Measurements from ENCODE around the gene CAPZB.
A peak's percentile ranks its signal among the peaks of the same experiment; 100 is the strongest.

The CAPZB gene

DNA sequence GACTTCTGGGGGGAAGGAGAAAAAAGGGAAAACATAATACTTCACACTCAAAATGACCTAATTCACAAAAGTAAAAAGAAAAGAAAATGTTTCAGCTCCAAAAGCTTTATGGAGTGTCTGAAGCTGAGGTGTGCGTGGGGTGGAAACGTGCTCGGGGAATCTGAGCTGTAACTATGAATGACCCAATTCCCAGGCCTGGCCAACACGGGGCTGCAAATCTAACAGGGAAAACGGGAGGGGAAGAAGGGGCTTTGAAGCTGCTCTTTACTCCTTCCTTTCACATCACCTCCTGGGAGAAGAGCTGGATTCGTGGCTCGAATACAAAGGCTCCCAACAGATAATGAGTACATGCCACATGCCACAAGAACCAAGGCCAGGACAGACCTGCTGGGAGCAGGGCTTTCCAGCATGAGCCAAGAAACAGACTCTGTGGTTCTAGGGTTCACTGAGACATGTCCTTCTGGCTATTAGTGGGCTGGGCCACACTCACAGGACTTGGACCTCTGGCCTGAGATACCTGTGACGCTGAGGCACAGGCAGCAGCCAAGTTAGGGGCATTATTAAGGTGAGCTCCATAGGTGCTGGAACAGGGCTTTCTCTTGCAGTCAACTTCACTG is 121.7 kb downstream of the CAPZB start:
- DNase-seq = no peak

DNA sequence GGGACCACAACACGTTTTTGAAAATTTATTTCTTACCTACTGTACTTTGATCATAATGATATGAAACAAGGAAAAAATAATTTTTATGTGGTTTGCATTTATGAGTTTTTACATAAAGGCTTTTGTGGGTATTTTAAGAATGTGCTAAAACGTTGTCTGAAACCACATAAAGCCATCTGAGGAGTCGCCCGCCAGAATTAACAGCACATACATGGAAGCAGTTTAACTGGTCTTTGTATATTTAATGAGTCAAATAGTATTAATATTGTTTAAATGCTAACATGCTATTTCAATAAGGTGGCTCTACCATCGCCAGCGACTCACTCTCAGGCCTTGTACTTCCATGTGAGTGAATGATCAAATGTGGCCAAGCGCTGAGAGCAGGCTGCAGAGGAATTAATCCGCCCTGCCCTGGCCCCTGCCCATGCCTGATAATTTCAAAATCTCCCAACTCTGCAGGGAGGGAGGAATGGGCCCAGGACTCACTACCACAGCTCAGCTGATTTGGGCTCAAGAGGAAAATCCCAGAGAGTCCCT is 123.7 kb downstream of the CAPZB start:
- DNase-seq = no peak

DNA sequence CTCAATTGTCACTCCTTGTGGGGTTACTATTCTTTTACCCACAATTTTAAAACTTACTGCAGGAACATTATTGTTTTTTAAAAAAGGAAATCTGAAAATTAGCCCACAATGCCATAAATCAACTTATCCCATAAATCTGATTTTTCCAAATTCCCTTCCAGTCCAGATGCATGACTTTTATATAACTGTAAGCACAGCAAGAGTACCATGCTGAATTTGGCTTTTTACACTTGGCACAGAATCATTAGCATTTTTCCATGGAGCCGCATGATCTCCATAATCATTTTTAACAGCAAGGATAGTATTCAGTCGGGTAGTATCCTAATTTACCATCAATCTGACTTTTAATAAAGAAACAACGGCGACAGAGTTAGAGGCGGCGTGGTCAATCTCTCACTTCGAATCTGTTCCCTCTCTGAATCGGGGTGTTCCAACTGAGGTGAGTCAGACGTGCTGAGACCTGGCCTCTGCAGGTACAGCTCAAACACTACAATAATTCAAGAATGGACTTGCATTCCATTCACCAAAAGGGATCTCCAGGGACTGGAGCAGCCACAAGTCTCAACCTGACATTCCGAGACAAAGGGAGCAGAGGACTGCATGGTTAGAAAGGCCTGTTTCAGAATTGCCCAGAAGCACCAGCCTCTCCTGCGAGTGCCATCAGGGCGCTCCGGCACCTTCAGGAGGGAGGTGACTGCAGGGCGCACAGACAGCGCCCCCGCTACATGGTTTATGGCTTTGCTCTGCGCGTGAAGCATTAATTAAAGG is 124.3 kb downstream of the CAPZB start:
- no peak for DNase-seq

DNA sequence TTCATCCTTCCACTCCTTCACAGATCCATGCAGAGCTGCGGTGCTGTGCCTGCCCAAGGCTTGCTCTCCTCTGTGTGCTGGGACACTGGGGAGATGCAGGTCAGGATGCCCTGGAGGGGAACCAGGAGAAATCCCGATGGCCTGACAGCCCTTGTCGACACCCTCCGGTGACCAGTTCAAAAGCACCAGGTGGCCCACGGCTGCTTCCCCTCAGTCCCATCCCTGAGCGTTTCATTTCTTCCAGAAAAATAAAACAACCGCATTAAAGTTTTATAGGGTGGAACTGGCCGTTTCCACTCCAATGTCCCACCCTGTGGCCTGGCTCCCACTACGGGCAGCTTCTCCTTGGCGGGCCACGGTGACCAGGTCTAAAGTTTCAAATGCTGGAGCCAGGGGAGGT is 124.9 kb downstream of the CAPZB start:
- no peak for DNase-seq

DNA sequence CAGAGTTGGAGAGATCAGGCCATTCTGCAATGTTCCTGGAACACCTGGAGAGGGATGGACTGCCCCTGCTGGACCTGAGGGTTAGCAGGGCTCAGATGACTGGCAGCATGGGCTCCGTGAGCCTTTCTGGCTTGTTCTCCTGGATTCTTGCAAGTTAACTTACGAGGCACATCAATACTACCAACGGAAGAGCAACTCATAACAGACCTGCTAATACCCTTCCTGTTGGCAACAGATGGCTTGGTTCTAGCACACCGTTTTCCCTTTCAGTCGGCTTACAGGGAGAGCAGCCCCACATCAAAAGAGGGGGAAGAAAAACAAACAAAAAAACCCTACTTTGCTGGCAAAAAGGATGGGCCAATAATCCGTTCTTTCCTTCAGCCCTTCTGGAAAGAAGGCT is 125.3 kb downstream of the CAPZB start:
- peak in 1 of 2 experiments; percentile 28 for DNase-seq

DNA sequence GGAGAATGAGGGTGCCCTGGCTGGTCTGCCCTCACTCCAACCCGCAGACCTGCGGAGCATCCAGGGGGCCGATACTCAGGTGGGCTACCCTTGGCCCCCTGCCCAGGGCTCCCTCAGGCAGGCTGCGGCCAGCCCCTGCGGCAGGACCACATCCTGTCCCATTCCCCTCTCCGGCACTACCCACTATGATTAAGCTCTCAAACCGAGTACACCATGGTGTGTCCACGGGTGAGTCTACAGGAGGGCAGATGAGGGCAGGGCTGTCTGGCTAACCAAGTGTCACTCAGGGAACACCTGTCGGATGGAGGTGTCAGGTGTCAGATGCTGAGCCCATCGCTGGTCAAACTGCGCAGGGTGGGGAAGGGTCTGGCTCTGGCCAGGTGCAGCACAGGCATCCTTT is 126.0 kb downstream of the CAPZB start:
- DNase-seq = no peak

DNA sequence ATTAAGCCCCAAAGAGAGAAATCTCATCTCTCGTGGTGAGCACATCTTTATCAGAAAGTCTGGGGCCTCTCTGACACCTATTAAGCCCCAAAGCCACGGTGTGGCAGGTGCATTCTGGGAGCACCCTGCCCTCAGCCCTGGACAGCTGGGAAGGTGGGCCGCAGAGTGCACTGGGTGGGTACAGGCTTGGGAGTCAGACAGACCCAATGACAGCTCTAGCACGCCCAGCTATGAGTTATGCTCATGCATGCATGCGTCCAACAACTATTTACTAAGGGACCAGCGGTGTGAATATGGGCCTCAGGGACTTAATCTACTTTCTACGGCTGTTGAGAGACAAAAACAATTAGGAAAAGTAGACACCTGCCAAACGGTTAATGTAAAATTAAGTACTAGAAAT is 126.6 kb downstream of the CAPZB start:
- no peak for DNase-seq

DNA sequence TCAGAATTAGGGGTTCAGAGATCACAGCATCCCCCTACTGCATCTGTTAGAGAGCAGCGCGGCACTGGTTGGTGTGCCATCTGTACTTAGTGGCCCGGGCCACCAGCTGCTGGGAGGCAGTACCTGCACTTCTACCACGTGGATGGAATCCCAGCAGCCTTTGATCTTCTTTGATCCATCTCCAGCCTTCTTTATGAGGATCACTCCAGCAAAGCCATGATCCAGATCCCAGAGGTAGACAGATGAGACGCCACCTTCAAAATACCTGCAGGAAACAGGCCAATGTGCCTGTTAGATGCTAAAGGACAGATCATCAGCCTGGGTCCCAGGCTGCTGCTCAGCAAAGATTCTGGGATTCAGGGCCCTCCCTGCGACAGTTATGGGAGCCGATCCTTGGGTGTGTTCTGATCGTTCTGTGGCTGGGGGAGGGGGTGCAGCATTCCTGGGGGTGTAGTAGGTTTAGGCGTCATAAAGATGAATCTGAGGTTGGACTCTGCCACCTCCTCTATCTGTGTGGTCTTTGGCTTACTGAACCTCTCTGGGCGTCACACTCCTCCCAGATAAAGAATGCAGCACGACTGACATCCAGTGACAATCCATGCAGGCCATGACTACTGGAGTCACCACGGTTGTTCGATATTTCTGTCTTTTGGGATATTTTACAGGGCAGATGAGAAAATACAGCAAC is 127.9 kb downstream of the CAPZB start:
- no peak for DNase-seq

DNA sequence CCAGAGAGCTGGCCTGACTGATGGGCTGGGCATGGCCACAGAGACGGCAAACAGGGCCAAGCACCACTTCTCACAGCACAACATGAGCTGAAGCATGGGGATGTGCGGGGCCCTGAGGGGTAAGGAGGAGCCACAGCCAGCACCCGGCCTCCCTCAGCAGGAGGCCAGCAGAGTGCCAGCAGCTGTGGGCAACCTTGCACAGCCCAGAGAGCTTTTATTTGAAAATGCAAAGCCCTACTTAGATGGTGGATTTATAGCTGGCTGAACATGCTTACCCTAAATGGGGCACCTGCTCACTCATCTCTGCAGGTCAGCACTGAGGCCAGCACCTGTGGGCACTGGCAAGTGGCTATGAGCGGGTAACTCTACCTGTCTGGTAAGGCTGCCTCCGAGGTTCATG is 129.1 kb downstream of the CAPZB start:
- DNase-seq = no peak

DNA sequence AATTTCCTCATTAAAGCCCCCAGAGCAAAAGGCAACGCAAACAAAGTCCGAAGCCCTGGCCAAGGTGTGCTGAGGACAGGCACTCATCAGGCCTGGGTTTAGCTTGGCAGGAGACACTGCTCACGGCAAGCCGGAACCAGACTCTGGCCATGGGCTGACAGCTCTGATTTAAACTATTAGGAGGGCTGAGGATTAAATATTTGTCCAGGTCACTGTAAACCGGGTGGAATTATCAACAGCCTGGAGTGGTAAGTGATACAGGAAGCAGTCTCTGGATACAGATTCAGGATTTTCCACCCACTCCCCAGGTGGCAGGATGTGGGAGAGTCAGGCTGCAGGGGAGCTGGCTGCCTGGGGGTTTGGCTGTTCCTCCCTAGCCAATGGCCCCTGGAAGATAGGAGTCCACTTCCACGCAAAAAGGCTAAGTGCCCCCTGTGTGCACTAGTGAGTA is 130.8 kb downstream of the CAPZB start:
- no peak for DNase-seq

DNA sequence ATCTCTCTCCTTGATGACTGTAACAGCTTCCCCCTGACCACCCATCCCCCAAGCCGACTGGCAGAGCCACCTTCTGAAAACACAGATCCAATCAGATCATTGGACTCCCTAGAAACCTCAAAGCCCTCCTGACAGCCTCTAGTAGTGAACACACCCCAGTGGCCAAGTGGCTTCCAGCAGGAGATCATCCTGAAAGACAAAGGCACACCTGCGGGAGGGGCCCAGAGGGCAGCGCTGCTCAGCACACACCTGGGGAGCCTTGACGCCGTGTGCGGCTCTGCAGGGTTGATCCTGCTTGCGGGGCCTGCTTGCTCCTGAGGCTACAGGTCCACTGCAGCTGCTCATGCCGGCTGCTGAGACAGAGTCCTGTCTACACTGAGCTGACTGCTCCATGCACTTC is 131.7 kb downstream of the CAPZB start:
- no peak for DNase-seq

DNA sequence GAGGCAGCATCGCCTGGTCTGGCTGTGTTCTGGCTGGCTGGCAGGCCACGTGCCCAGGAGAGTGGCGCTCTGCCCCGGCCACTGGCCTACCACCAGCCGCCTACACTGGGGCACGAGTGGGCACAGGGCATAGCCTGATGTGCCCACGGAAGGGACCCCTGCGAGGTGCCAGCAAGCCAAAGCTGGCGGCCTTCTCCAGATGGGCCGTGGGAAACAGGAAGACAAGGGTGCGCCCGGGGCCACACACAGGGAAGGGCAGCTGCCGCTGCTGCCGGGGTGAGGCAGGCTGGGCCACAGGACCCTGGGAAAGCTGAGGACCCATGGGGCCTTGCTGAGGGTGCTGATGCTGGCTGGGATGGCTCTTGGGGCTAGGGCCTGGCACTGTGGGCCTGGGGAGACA is 132.5 kb downstream of the CAPZB start:
- DNase-seq = no peak

DNA sequence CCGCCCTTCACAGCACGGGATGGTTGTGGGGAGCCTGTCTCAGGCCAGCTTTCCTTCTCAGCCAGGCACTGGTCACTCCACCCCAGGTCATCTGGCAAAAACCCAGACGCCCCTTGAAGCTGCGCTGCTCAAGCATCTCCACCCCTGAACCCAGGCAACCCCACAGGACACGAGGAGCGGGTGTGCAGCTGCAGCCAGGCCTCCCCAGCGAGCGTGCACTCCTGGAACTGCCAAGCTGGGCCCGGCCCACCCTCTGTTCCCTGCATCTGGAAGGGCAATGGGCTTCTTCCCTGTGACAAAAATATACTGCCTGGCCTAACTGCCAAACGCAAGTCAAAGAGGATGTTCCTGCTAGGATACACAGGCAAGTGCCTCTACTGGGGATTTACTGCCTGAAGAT is 133.5 kb downstream of the CAPZB start:
- DNase-seq = no peak

DNA sequence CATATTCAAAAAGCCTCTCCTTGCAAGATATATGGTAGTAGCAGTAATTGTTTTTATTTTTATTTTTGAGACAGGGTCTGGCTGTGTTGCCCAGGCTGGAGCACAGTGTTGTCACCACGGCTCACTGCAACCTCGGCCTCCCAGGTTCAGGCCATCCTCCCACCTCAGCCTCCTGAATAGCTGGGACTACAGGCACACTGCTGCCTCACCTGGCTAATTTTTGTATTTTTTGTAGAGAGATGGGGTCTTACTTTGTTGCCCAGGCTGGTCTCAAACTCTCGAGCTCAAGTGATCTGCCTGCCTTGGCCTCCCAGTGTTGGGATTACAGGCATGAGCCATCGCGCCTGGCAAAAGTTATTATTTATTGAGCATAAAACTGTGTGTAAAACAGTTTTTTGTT is 134.8 kb downstream of the CAPZB start:
- DNase-seq = no peak

DNA sequence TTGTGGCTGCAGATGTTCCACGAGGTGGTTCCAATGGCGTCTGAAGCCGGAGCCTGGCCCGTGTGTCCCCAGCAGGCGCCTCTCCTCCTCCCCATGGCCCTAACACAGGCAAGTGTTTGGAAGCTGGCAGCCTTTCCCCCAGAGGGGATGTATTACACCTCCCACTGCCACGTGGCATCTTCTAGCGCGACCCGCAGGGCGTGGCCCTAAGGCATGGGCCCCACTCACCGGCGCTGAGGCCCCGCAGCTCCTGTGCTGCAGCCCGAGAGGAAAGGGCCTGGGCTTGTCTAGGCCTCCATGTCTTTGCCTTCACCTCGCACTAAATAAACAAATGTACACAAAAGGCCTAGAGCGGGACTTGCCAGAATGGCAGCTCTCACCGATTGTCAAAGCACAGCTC is 135.3 kb downstream of the CAPZB start:
- no peak for DNase-seq

DNA sequence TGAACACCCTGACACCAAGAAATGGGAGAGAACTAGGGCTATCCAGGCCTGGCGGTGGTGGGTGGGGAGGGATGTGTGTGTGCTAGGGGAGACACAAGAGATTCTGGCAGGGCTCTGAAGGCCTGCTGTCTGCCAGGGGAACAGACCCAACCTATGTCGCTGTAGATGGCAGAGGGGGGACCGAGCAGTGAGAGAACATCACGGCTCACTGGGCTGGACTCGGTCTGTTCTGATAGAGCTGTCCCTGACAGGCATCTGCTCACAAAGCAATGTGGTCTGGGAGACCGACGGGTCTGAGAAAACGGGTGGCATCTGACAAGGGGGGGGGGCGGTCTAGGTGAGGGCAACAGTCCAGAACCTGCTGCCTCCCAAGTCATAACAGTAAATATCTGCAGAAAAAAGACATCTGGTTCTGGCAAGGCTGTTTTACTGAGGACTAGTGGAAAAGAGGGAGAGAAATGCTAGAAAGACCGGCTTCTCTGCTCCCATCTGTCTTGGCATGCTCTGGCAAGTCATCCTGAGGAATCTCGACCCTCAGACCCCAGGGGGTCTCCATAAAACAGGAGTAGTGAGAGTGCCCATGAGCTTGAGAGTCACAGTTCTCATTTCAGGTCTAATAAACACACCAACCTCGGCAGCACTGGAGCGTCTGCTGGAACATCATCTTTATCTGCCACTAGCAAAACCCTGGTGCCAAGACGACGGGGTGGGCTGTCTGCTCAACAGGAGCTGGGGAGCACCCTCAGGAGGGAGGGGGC is 136.7 kb downstream of the CAPZB start:
- DNase-seq = no peak

DNA sequence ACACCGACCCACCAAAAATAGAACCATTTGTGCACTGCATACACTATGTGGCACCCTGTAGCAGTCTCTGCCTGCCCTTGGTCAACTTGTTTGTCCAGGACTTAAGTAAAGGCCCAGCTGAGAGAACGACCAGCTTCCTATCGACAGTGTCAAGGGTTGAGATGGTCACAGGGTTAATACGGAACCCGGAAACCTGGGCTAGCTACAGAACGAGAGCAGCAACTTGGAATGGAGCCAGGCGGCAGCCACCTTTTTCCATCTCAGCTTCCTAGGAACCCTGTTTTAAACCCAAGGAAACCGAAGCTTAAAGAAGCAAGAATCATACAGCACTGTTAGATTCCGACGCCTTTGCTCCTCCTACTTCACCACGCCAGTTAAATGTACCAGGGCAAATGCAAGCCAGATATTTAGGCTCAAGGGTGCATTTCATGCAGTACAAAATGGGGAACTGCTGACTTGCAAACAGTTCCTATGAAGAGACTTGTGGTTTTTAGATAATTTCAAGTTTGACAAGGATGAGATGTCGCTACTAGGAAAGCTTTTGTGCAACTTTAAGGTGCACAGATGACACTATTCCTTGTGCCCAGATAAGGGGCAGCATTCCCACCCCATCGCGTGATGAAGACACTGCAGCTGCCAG is 137.7 kb downstream of the CAPZB start:
- no peak for DNase-seq

DNA sequence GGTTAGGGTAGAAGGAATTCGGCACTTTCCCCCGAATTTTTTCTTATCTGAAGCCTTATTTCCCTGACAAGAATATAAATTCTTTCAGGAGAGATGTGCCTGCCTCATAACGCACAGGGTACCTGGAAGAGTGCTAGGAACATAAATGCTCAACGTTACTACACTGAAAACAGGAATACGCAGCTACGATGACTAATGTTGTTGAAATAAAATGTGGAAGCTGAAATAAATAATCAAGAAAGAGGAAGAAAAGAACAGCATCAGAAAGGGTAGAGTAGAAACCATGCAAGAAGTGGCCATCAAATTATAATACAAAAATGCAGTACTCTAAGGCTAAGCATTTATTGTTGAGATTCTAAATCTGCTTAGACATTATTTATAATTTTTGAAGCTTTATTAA is 139.3 kb downstream of the CAPZB start:
- DNase-seq = no peak

DNA sequence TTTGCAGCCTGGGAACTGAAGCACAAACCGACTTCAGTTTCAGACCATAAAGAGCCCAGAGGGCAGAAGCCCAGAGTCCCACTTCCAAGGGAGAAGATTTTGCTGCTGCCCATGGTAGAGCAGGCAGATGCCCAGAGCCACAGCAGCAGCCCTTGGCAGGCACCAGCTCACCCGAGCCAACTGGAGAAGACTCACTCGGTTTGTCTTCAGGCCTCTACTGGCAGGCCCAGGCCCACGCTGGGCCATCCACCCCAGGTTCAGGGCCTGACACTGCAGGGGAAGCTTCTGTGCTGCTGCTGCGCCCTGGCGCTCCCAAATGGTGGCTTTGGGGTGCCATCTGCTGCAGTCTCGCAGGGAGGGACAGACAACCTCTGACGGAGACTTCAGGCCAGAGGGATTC is 139.9 kb downstream of the CAPZB start:
- no peak for DNase-seq

DNA sequence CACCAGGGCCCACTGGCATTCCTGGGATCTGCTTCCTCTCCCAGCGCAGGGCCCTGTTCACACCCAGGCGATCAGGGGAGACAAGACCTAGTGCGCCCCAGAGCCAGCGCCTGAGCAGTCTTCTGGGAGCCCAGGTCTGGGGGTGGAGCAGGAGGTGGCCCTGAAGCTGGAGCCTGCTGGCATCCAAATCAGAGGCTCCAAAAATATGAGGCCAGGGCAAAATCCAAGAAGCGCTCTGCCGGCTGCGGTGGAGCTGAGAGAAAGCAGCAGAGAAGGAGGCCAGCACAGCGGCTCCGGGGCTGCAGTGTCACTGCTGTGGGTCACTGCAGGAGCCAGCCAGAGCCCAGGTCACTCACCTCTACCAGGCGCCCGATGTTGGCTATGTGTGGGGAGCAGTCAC is 140.5 kb downstream of the CAPZB start:
- no peak for DNase-seq

DNA sequence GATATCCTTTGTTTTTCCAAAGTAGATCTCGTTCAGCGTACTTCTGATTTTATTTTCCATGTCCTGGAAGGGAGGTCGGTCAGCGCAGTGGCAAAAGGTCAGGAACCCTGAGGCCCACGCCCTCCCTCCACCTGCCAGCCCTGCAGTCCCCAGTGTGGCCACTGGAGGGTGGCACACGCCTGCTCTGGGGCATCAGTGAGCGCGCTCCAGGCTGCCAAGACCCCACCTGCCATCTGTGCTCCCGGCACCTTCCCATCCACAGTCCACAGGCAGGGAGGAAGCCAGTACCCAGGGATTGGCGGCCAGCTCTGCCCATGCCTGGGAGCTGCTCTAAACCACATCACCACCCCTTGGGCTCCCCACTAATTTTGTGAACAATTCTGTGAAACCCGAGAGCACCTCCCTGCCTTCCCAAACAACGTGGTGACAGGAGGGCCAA is 140.9 kb downstream of the CAPZB start:
- no peak for DNase-seq

DNA sequence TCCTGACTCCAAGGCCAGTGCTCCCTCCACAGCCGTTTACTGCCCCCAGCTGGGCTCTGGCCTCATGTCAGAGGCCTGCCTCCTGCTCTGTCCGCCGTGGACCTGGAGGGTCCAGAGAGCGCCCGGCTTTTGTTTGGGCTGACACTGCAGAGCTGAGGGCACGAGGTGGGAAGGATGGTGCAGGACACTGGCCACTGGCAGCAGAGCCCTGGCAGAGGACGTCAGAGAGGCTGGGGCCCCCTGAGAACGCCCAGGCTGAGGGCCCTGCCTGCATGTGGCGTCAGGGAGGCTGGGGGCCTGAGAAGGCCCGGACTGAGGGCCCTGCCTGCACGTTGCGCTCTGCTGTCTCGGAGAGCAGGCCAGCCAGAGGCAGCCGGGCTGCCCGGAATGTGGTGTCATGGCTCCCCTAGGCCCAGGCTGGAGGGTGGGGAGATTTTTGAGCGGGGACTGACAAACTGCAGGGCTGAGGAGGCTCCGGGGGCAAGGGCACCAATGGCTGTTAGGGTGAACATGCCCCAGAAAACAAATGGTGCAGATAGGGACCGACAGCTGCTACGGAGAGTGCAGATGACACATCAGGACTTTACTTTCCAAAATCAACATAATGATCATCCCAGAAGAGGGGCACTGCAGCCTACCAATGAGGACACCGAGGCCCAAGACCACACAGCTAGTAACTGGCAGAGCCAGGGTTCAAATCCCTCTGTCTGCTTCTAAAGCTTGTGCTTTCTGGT is 141.6 kb downstream of the CAPZB start:
- DNase-seq = no peak

Data from SW 1271 (cell line).